ENCODE measurements around the gene FANCC.

- TF ChIP-seq CTCF (IDR thresholded peaks at IDR 0.05) (no peak), POLR2A (IDR thresholded peaks at IDR 0.05) (no peak)
These were observed 15.4 kb upstream of the FANCC start for GRCh38 chr9:95332860-95333259.
